Heart left ventricle (tissue), 16 donors: Measurements from ENCODE around the gene DOCK3. TPM values are rescaled to one million over a fixed set of nuclear protein-coding genes. Genes with fewer than 3 reads are reported as not detected.

Source experiments
- ATAC-seq, 4 donors: fragments of 200-7000 bp; cut with Tn5 transposase; one replicate each; pipeline ENCODE4 v1.9.1; 2020 to 2022; ENCODE audit warnings: moderate library complexity in 4 of 4, mild to moderate bottlenecking in 3 of 4, moderate number of reproducible peaks in 1 of 4
- DNase-seq, 5 donors: peaks; one replicate each; pipeline ENCODE4 v3.0.0-alpha.2; 2020
- H3K27ac ChIP-seq, 12 donors: fragments of 200-600 bp; sonication (generic) in 4 of 12; one replicate each; pipeline versions ENCODE4 v1.5.0 to v1.8.0; 2016 to 2022; ENCODE audit warnings: mild to moderate bottlenecking in 2 of 12
- H3K27me3 ChIP-seq, 9 donors: fragments of 200-600 bp; sonication (generic) in 2 of 9; one replicate each; pipeline versions ENCODE4 v1.5.1 to v1.8.0; 2016 to 2022; ENCODE audit warnings: mild to moderate bottlenecking in 3 of 9
- H3K36me3 ChIP-seq, 9 donors: fragments of 200-600 bp; sonication (generic) in 2 of 9; one replicate each; pipeline versions ENCODE4 v1.5.0 to v1.8.0; 2018 to 2022; ENCODE audit warnings: mild to moderate bottlenecking in 2 of 9
- H3K4me1 ChIP-seq, 12 donors: fragments of 200-600 bp; sonication (generic) in 4 of 12; one replicate each; pipeline versions ENCODE4 v1.5.0 to v1.8.0; 2016 to 2022; ENCODE audit warnings: mild to moderate bottlenecking in 3 of 12
- H3K4me3 ChIP-seq, 12 donors: fragments of 200-600 bp; sonication (generic) in 4 of 12; one replicate each; pipeline versions ENCODE4 v1.5.0 to v1.8.0; 2017 to 2022; ENCODE audit warnings: mild to moderate bottlenecking in 9 of 12, moderate library complexity in 4 of 12
- H3K9me3 ChIP-seq, 12 donors: fragments of 200-600 bp; sonication (generic) in 4 of 12; one replicate each; pipeline versions ENCODE4 v1.5.0 to v1.8.0; 2016 to 2022; ENCODE audit warnings: mild to moderate bottlenecking in 1 of 12
- CTCF ChIP-seq, 12 donors: fragments of 200-600 bp; sonication (generic) in 4 of 12; IDR thresholded peaks; one replicate each; pipeline versions ENCODE4 v1.5.0 to v1.8.0; 2018 to 2022; ENCODE audit warnings: antibody characterized with exemption in 12 of 12, mild to moderate bottlenecking in 5 of 12
- POLR2A ChIP-seq, 2 donors: fragments of 450-650 bp; IDR thresholded peaks; one replicate each; pipeline ENCODE4 v1.6.1; 2017; ENCODE audit warnings: antibody characterized with exemption in 2 of 2, mild to moderate bottlenecking in 2 of 2, moderate library complexity in 2 of 2
- WGBS, 4 donors: extraction: QIAGEN DNeasy Blood & Tissue Kit in 2 of 4; methylation state at CpG; one replicate each; pipeline versions ENCODE4 v1.1.5 to v1.1.7; 2013 to 2018; 5-methylcytosine and 5-hydroxymethylcytosine counted together
- intact Hi-C, 10 donors: fragments of 100-400 bp; cut with DNase I; formaldehyde crosslinking; loops; one replicate each; pipeline versions ENCODE4 v1.11.1 to v1.14.2; 2022
- polyA plus RNA-seq, 2 donors: library from polyadenylated mRNA; stranded (reverse); fragments of 200-250 nt; gene quantifications; one replicate each; pipeline ENCODE4 v1.2.3, GENCODE V29; 2013
- total RNA-seq, 9 donors: library from RNA; depleted of rRNA in 2 of 9; stranded (reverse); fragments of >200 nt in 2 of 9; fragmentation: NEBNext Ultra II Directional in 3 of 9; extraction: Animal tissue kit (Norgen Biotek cat#: 25700) in 3 of 9; gene quantifications; one replicate each; pipeline versions ENCODE4 v1.1.0 to v1.2.4, GENCODE V29; 2016 to 2023
- donor health status: ischemic (EF 13 %, LVEDD 7.1; RV severe dilation, severe dysfunction).
- donor health status: healthy with polysubstance abuse.
- donor health status: DM: no; HTN: yes; CAD: no.
- donor health status: DM: no; HTN: no; CAD: no.
- donor health status: ischemic (EF 25% LVEDD 6.9; RV normal size, moderate dysfunction).
- donor health status: ischemic (EF 25% LVEDD 5.7; RV mildly dilated, moderate dysfunction).
- donor health status: healthy.
- donor health status: DM: yes; HTN: yes; CAD: no.
- donor health status: ischemic (EF 35%, LVEDD 5.7; RV mildly dilated, moderate dysfunction).
- donor health status: nonischemic (EF 11% LVEDD 7.7; RV severe dilation, severe dysfunction).
- donor health status: DM: yes; HTN: yes; CAD: no.
- donor health status: PGD.
- donor health status: ischemic (EF 29% LVEDD 5.4; RV normal size, mild dysfunction).
- donor health status: nonischemic (EF 23%, LVEDD 6.1; RV moderate dilation, normal function).

Gene DOCK3
- total and polyA plus RNA-seq, 11 donors: 2.0 to 6.7 (median 4.8) TPM

GRCh38 chr3:50689558-50689957 lies 14.8 kb downstream of the DOCK3 start:
- TF ChIP-seq CTCF (IDR thresholded peaks at IDR 0.05): no peak
- no peak for TF ChIP-seq POLR2A (IDR thresholded peaks at IDR 0.05)
- ATAC-seq (no peak), DNase-seq (no peak)
- H3K27me3 ChIP-seq: peaks cover 0 to 4% (median 0%) of the 10 kb centered on the region in 9 donors
- no peaks in the 10 kb centered on the region for H3K9me3 ChIP-seq
- peaks cover 0 to 8% (median 0%) of the 10 kb centered on the region in 12 donors for H3K4me1 ChIP-seq
- WGBS, 4 donors: 43 to 58% (median 44%) methylated on average over 5 to 6 of the region's 6 CpGs
- intact Hi-C loops: loop anchor here in 1 of 10 donors (5.0 kb wide), 1 partner anchor 52 kb away; no protein-coding TSS in a partner anchor
- H3K36me3 ChIP-seq: no peaks in the 10 kb centered on the region
- no peak overlapping the region for H3K27ac ChIP-seq
- H3K4me3 ChIP-seq: no peak overlapping the region

GRCh38 chr3:50695031-50695430 lies 20.3 kb downstream of the DOCK3 start:
- WGBS, 4 donors: 67 to 85% (median 76%) methylated on average over 2 of the region's 2 CpGs
- Histone ChIP-seq H3K27me3 (no peaks in the 10 kb centered on the region), H3K9me3 (peaks cover 0 to 12% (median 0%) of the 10 kb centered on the region in 12 donors), H3K4me1 (no peaks in the 10 kb centered on the region), H3K36me3 (no peaks in the 10 kb centered on the region), H3K27ac (no peak overlapping the region), H3K4me3 (no peak overlapping the region)
- intact Hi-C loops: no loop called here
- DNase-seq: no peak
- no peak for TF ChIP-seq CTCF (IDR thresholded peaks at IDR 0.05)
- no peak for TF ChIP-seq POLR2A (IDR thresholded peaks at IDR 0.05)
- ATAC-seq: no peak

GRCh38 chr3:50696276-50696675 lies 21.5 kb downstream of the DOCK3 start:
- no peak for ATAC-seq
- H3K36me3 ChIP-seq: no peaks in the 10 kb centered on the region
- no peak overlapping the region for H3K4me3 ChIP-seq
- no peak for DNase-seq
- peaks cover 0 to 12% (median 0%) of the 10 kb centered on the region in 12 donors for H3K9me3 ChIP-seq
- H3K27ac ChIP-seq: no peak overlapping the region
- intact Hi-C loops: no loop called here
- no peak for TF ChIP-seq POLR2A (IDR thresholded peaks at IDR 0.05)
- no peak for TF ChIP-seq CTCF (IDR thresholded peaks at IDR 0.05)
- H3K4me1 ChIP-seq: no peaks in the 10 kb centered on the region
- no peaks in the 10 kb centered on the region for H3K27me3 ChIP-seq
- 82 to 90% (median 84%) methylated on average over 3 of the region's 3 CpGs for WGBS, 4 donors

- no peaks in the 10 kb centered on the region for H3K36me3 ChIP-seq
- H3K9me3 ChIP-seq: peaks cover 0 to 25% (median 0%) of the 10 kb centered on the region in 12 donors
- DNase-seq (no peak), ATAC-seq (no peak)
- TF ChIP-seq POLR2A (IDR thresholded peaks at IDR 0.05): no peak
- TF ChIP-seq CTCF (IDR thresholded peaks at IDR 0.05): no peak
- intact Hi-C loops: no loop called here
- H3K27me3 ChIP-seq: no peaks in the 10 kb centered on the region
- H3K27ac ChIP-seq: no peak overlapping the region
- no peaks in the 10 kb centered on the region for H3K4me1 ChIP-seq
- 93 to 96% (median 95%) methylated on average over 2 of the region's 2 CpGs for WGBS, 4 donors
- H3K4me3 ChIP-seq: no peak overlapping the region
Observed at GRCh38 chr3:50698269-50698668, 23.5 kb downstream of the DOCK3 start.
